Upper lobe of left lung (tissue), 4 donors: ENCODE results near the gene TPSG1.
"Not testable (repeated sequence)": the region's sequence is repeated elsewhere in the genome, so short reads cannot be mapped to it uniquely, and the experiment has no call there.

ENCODE experiments used
- POLR2A ChIP-seq, 4 donors: fragments of 450-650 bp; IDR thresholded peaks; one replicate each; pipeline ENCODE4 v1.5.1; 2016 to 2017; ENCODE audit warnings: antibody characterized with exemption in 4 of 4, mild to moderate bottlenecking in 2 of 4
- TF ChIP-seq, protein P1 (sequence below), 6 experiments: fragments of 450-650 bp in 4 of 6; fragments of 200-600 bp in 2 of 6; sonication (generic) in 2 of 6; IDR thresholded peaks; one replicate each; pipeline ENCODE4 v1.5.1; 2016 to 2019; ENCODE audit warnings: antibody characterized with exemption in 6 of 6

DNA sequence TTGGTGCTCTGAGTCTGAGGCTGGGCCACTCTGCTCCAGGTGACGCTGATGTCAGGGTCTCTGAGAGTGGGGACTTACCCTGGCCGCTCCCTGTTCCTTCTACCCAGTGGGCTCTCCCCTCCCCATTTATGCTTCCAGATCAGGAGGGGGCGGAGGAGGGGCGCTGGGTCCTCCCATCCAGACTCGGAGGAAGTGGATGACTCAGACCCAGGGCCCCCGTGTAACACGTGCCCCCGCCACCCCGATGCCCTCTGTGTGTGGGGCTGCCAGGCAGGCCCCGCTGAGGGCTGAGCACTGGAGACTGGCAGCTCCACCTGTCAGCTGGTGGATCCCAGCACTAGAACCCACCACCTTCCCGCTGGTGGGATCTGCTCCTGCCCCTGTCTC is 5.0 kb upstream of the TPSG1 start, which contains the start of gene TPSB2:
- not testable (repeated sequence) for TF ChIP-seq POLR2A (IDR thresholded peaks at IDR 0.05)
- TF ChIP-seq, protein P1, sequence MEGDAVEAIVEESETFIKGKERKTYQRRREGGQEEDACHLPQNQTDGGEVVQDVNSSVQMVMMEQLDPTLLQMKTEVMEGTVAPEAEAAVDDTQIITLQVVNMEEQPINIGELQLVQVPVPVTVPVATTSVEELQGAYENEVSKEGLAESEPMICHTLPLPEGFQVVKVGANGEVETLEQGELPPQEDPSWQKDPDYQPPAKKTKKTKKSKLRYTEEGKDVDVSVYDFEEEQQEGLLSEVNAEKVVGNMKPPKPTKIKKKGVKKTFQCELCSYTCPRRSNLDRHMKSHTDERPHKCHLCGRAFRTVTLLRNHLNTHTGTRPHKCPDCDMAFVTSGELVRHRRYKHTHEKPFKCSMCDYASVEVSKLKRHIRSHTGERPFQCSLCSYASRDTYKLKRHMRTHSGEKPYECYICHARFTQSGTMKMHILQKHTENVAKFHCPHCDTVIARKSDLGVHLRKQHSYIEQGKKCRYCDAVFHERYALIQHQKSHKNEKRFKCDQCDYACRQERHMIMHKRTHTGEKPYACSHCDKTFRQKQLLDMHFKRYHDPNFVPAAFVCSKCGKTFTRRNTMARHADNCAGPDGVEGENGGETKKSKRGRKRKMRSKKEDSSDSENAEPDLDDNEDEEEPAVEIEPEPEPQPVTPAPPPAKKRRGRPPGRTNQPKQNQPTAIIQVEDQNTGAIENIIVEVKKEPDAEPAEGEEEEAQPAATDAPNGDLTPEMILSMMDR (IDR thresholded peaks at IDR 0.05) = not testable (repeated sequence)
